HG03139 (cell line): ENCODE data around the gene STRN.
"Not testable (repeated sequence)": the region's sequence is repeated elsewhere in the genome, so short reads cannot be mapped to it uniquely, and the experiment has no call there.

Experiments
- ATAC-seq: cut with Tn5 transposase; IDR thresholded peaks from one replicate; pipeline ENCODE4 v1.9.1; 2021; ENCODE audit not compliant: unreplicated experiment

The STRN gene

GRCh38 chr2:36915627-36916026, 50.7 kb downstream of the STRN start:
- ATAC-seq: no peak

- ATAC-seq: no peak
These were observed 53.6 kb downstream of the STRN start for GRCh38 chr2:36912695-36913094.

GRCh38 chr2:36911012-36911411, 55.3 kb downstream of the STRN start:
- ATAC-seq: no peak

GRCh38 chr2:36906277-36906676, 60.1 kb downstream of the STRN start:
- ATAC-seq: no peak

GRCh38 chr2:36904636-36905035, 61.7 kb downstream of the STRN start:
- no peak for ATAC-seq

- no peak for ATAC-seq
These were observed 63.8 kb downstream of the STRN start for GRCh38 chr2:36902385-36903120.

GRCh38 chr2:36892805-36893204, 73.5 kb downstream of the STRN start:
- no peak for ATAC-seq

GRCh38 chr2:36889795-36890194, 76.5 kb downstream of the STRN start:
- ATAC-seq: no peak

- not testable (repeated sequence) for ATAC-seq
These were observed 79.2 kb downstream of the STRN start for GRCh38 chr2:36887095-36887494.

- no peak for ATAC-seq
These were observed 79.7 kb downstream of the STRN start for GRCh38 chr2:36886664-36887063.

- ATAC-seq: no peak
These were observed 80.7 kb downstream of the STRN start for GRCh38 chr2:36885605-36886004.

GRCh38 chr2:36882532-36882931, 83.8 kb downstream of the STRN start:
- ATAC-seq: no peak

- no peak for ATAC-seq
These were observed 84.5 kb downstream of the STRN start for GRCh38 chr2:36881816-36882215.

- ATAC-seq: no peak
These were observed 87.9 kb downstream of the STRN start for GRCh38 chr2:36878429-36878828.

GRCh38 chr2:36871068-36871707, 95.1 kb downstream of the STRN start:
- no peak for ATAC-seq

- ATAC-seq: no peak
These were observed 96.7 kb downstream of the STRN start for GRCh38 chr2:36869606-36870005.

GRCh38 chr2:36861896-36862295, 104.4 kb downstream of the STRN start:
- no peak for ATAC-seq

- no peak for ATAC-seq
These were observed 107.0 kb downstream of the STRN start for GRCh38 chr2:36859366-36859792.

GRCh38 chr2:36858551-36859365, 107.6 kb downstream of the STRN start:
- ATAC-seq: peak; percentile 54

- no peak for ATAC-seq
These were observed 108.6 kb downstream of the STRN start for GRCh38 chr2:36857713-36858112.

GRCh38 chr2:36855429-36855828, 110.9 kb downstream of the STRN start:
- no peak for ATAC-seq

GRCh38 chr2:36854241-36854640, 112.1 kb downstream of the STRN start:
- ATAC-seq: no peak
